HepG2 (cell line): Measurements from ENCODE around the gene SV2A. TPM values are rescaled to one million over a fixed set of nuclear protein-coding genes. Genes with fewer than 3 reads are reported as not detected.
A peak's percentile ranks its signal among the peaks of the same experiment; 100 is the strongest.

Source experiments
- GABPA ChIP-seq, 2 experiments: IDR thresholded peaks; 2 replicates each; pipeline ENCODE4 v1.6.1; 2011 to 2016; ENCODE audit warnings: low read depth in 2 of 2, low read length in 1 of 2, missing biosample characterization in 1 of 2, missing genetic modification characterization in 1 of 2
- IKZF4 ChIP-seq: sonication (generic); formaldehyde crosslinking; IDR thresholded peaks from 2 replicates; pipeline ENCODE4 v1.5.1; 2020; ENCODE audit warnings: borderline replicate concordance, mild to moderate bottlenecking, low read depth, missing genetic modification reagents; ENCODE audit errors: not compliant biosample characterization
- ISL2 ChIP-seq: sonication (generic); formaldehyde crosslinking; IDR thresholded peaks from 2 replicates; pipeline ENCODE4 v1.5.0; 2020; ENCODE audit warnings: missing genetic modification reagents
- REPIN1 ChIP-seq: sonication (generic); formaldehyde crosslinking; IDR thresholded peaks from 2 replicates; pipeline ENCODE4 v1.8.0; 2022; ENCODE audit warnings: missing genetic modification reagents, low read depth, mild to moderate bottlenecking, borderline replicate concordance
- ZFP36 ChIP-seq: fragments of 150-350 bp; IDR thresholded peaks from 2 replicates; pipeline ENCODE4 v1.6.1; 2018; ENCODE audit warnings: borderline replicate concordance, low read length, low read depth; ENCODE audit not compliant: partially characterized antibody
- ZSCAN25 ChIP-seq: sonication (generic); formaldehyde crosslinking; IDR thresholded peaks from 2 replicates; pipeline ENCODE4 v1.8.0; 2022; ENCODE audit warnings: mild to moderate bottlenecking, missing genetic modification reagents
- polyA plus RNA-seq, 8 experiments: library from polyadenylated mRNA; depleted of rRNA in 3 of 8; stranded (reverse) in 7 of 8; unstranded in 1 of 8; fragments of >200 nt; fragmentation: Illumina TruSeq in 4 of 8; extraction: Trizol in 4 of 8; gene quantifications; 2 replicates each; pipeline versions ENCODE4 v1.2.1 to v1.2.3, GENCODE V29; 2011 to 2016; ENCODE audit warnings: low read depth in 4 of 8, missing spikeins in 1 of 8, mixed read lengths in 1 of 8; ENCODE audit not compliant: insufficient read depth in 1 of 8
- total RNA-seq, 5 experiments: library from RNA; depleted of rRNA; stranded (reverse); fragments of >200 nt; fragmentation: Illumina TruSeq; extraction: Trizol; gene quantifications; 2 replicates each; pipeline ENCODE4 v1.2.3, GENCODE V29; 2016; ENCODE audit warnings: low read depth in 1 of 5
- TF ChIP-seq, protein P1 (sequence below): sonication (generic); formaldehyde crosslinking; IDR thresholded peaks from 2 replicates; pipeline ENCODE4 v1.5.1; 2020; ENCODE audit warnings: missing genetic modification reagents, mild to moderate bottlenecking, borderline replicate concordance
- TF ChIP-seq, protein P2 (sequence below): sonication (generic); formaldehyde crosslinking; IDR thresholded peaks from 2 replicates; pipeline ENCODE4 v1.4.0; 2020; ENCODE audit warnings: mild to moderate bottlenecking, missing genetic modification reagents
- TF ChIP-seq, protein P3 (sequence below): IDR thresholded peaks from 2 replicates; pipeline ENCODE4 v1.6.1; 2012; ENCODE audit warnings: inconsistent platforms
- TF ChIP-seq, protein P4 (sequence below), 2 experiments: fragments of 450-650 bp in 1 of 2; sonication (generic) in 1 of 2; formaldehyde crosslinking in 1 of 2; IDR thresholded peaks; 2 replicates each; pipeline versions ENCODE4 v1.6.1 to v1.8.0; 2016 to 2022; ENCODE audit warnings: antibody characterized with exemption in 1 of 2, mild to moderate bottlenecking in 1 of 2, missing genetic modification reagents in 1 of 2
- TF ChIP-seq, protein P5 (sequence below): sonication (generic); formaldehyde crosslinking; IDR thresholded peaks from 2 replicates; pipeline ENCODE4 v1.4.0; 2020; ENCODE audit warnings: missing genetic modification reagents, mild to moderate bottlenecking, borderline replicate concordance

The SV2A gene
- total and polyA plus RNA-seq, 2 of the 13 experiments (the other 11 are each of a cell fraction or from before 2014, with no cell fraction given): 0.84 to 1.9 TPM

DNA sequence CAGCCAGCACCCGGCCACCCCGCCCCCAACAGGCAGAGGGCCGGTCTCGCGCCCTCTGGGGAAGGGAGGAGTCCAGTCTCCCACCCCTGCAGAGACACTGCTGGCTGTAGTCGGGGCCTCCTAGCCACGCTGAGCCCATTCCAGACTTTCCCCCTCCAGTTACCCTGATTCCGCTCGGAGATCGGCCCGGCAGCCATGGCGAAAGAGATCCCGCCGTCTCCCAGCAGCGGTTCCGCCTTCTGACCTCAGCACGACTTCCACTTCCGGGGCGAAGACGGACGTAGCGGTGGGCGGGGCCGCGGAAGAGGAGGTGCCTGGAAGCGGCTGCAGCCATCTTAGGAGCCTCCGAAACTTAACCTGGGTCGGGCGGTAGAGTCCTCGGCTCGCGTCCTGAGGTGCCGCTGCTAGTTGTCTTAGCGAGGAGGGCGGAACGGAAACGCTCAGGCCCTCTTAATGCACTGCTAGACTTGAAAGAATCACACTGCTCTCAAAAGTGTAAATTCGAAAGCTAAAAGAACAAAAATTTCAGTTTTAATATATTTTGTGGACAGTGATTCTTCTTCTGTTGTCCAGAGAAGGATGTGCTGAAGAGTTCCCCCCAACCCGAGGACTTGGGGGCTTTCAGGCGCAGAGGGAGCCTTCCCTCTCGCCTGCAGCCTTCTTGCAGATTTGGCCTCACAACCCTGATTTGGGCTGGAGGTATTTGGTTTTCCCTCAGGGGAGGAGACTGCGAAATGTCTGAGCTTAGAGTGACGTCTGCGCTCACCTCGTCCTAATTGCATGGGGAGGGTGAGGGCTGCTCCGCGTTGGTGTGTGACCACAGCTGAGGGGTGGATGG is 10.1 kb upstream of the SV2A start, which contains the start of gene SF3B4 (continued):
- TF ChIP-seq, protein P1, sequence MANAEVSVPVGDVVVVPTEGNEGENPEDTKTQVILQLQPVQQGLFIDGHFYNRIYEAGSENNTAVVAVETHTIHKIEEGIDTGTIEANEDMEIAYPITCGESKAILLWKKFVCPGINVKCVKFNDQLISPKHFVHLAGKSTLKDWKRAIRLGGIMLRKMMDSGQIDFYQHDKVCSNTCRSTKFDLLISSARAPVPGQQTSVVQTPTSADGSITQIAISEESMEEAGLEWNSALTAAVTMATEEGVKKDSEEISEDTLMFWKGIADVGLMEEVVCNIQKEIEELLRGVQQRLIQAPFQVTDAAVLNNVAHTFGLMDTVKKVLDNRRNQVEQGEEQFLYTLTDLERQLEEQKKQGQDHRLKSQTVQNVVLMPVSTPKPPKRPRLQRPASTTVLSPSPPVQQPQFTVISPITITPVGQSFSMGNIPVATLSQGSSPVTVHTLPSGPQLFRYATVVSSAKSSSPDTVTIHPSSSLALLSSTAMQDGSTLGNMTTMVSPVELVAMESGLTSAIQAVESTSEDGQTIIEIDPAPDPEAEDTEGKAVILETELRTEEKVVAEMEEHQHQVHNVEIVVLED (CRISPR knock-in tag): peak; percentile 92
- TF ChIP-seq, protein P2, sequence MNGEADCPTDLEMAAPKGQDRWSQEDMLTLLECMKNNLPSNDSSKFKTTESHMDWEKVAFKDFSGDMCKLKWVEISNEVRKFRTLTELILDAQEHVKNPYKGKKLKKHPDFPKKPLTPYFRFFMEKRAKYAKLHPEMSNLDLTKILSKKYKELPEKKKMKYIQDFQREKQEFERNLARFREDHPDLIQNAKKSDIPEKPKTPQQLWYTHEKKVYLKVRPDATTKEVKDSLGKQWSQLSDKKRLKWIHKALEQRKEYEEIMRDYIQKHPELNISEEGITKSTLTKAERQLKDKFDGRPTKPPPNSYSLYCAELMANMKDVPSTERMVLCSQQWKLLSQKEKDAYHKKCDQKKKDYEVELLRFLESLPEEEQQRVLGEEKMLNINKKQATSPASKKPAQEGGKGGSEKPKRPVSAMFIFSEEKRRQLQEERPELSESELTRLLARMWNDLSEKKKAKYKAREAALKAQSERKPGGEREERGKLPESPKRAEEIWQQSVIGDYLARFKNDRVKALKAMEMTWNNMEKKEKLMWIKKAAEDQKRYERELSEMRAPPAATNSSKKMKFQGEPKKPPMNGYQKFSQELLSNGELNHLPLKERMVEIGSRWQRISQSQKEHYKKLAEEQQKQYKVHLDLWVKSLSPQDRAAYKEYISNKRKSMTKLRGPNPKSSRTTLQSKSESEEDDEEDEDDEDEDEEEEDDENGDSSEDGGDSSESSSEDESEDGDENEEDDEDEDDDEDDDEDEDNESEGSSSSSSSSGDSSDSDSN (CRISPR knock-in tag): peak; percentile 62
- TF ChIP-seq, protein P3, sequence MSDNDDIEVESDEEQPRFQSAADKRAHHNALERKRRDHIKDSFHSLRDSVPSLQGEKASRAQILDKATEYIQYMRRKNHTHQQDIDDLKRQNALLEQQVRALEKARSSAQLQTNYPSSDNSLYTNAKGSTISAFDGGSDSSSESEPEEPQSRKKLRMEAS: peak; percentile 47; the same call in 1 of the 2 replicates
- TF ChIP-seq, protein P4, sequence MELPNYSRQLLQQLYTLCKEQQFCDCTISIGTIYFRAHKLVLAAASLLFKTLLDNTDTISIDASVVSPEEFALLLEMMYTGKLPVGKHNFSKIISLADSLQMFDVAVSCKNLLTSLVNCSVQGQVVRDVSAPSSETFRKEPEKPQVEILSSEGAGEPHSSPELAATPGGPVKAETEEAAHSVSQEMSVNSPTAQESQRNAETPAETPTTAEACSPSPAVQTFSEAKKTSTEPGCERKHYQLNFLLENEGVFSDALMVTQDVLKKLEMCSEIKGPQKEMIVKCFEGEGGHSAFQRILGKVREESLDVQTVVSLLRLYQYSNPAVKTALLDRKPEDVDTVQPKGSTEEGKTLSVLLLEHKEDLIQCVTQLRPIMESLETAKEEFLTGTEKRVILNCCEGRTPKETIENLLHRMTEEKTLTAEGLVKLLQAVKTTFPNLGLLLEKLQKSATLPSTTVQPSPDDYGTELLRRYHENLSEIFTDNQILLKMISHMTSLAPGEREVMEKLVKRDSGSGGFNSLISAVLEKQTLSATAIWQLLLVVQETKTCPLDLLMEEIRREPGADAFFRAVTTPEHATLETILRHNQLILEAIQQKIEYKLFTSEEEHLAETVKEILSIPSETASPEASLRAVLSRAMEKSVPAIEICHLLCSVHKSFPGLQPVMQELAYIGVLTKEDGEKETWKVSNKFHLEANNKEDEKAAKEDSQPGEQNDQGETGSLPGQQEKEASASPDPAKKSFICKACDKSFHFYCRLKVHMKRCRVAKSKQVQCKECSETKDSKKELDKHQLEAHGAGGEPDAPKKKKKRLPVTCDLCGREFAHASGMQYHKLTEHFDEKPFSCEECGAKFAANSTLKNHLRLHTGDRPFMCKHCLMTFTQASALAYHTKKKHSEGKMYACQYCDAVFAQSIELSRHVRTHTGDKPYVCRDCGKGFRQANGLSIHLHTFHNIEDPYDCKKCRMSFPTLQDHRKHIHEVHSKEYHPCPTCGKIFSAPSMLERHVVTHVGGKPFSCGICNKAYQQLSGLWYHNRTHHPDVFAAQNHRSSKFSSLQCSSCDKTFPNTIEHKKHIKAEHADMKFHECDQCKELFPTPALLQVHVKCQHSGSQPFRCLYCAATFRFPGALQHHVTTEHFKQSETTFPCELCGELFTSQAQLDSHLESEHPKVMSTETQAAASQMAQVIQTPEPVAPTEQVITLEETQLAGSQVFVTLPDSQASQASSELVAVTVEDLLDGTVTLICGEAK (IDR thresholded peaks at IDR 0.05): peak; percentile 69
- TF ChIP-seq, protein P4 (CRISPR knock-in tag; IDR thresholded peaks at IDR 0.05): no peak; the same call in 1 of the 2 replicates
- no peak for TF ChIP-seq ZFP36
- TF ChIP-seq REPIN1 (CRISPR knock-in tag): peak; percentile 69
- peak; percentile 97 for TF ChIP-seq GABPA (IDR thresholded peaks at IDR 0.05; ENCODE audit: low read depth, low read length)
- peak; percentile 99 for TF ChIP-seq GABPA (CRISPR knock-in tag; IDR thresholded peaks at IDR 0.05; ENCODE audit: low read depth)
- peak; percentile 78 for TF ChIP-seq IKZF4 (CRISPR knock-in tag)
- TF ChIP-seq ISL2: peak; percentile 37; the same call in 1 of the 2 replicates
- TF ChIP-seq, protein P5, sequence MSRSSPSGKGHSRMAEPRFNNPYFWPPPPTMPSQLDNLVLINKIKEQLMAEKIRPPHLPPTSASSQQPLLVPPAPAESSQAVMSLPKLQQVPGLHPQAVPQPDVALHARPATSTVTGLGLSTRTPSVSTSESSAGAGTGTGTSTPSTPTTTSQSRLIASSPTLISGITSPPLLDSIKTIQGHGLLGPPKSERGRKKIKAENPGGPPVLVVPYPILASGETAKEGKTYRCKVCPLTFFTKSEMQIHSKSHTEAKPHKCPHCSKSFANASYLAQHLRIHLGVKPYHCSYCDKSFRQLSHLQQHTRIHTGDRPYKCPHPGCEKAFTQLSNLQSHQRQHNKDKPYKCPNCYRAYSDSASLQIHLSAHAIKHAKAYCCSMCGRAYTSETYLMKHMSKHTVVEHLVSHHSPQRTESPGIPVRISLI (CRISPR knock-in tag): no peak; the same call in 1 of the 2 replicates
- TF ChIP-seq ZSCAN25 (CRISPR knock-in tag): peak; percentile 49; the same call in 1 of the 2 replicates
